Hypothalamus (tissue), 51 donors: ENCODE results near the gene SYVN1.
A peak's percentile ranks its signal among the peaks of the same experiment; 100 is the strongest.
"Not testable (repeated sequence)": the region's sequence is repeated elsewhere in the genome, so short reads cannot be mapped to it uniquely, and the experiment has no call there.

ENCODE experiments used
- DNase-seq, 51 donors: peaks; one replicate each; lab custom pipeline; 2025; lab: John Stamatoyannopoulos, UW

Gene SYVN1

DNA sequence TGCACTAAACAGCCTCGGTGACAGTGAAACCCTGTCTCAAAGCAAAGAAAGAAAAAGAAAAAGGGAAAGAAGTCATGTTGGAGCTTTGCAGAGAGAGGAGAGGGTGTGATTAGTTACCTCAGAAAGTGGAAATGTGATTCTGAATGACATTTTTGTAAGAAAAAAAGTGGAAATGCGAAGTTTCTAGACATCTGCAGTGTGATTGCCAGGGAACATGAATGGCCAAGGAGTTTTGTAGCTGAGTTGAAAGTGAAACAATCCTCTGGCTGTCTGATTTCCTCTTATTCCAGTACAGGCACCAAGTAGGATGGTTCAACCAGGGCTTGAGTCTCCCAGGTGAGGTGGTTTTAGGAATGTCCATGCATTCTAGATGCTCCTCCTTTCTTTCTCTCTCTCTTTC lies 17.8 kb upstream of the SYVN1 start:
- no peak for DNase-seq

DNA sequence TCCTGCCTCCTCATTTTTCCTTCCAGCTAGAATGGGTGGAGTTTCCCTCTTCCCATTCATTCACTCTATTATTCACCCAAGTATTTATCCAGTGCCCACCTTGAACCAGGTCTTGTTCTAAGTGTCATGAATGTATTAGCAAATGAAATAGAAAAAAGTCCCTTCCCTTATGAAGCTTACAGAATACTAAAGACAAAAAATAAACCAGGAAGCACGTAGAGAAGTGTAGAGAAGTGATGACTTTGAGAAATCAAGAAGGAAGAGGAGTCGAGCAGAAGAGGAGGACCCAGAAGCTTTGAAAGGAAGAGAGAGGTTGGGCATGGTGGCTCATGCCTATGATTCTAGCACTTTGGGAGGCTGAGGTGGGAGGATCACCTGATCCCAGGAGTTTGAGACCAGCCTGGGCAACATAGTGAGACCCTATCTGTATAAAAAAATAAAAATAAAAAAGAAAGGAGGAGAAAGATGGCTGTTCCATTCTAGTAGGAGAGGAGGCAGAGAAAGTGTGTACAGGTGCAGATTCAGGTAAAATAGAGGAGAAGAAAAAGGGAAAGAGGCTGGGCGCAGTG lies 17.1 kb upstream of the SYVN1 start:
- DNase-seq = no peak

DNA sequence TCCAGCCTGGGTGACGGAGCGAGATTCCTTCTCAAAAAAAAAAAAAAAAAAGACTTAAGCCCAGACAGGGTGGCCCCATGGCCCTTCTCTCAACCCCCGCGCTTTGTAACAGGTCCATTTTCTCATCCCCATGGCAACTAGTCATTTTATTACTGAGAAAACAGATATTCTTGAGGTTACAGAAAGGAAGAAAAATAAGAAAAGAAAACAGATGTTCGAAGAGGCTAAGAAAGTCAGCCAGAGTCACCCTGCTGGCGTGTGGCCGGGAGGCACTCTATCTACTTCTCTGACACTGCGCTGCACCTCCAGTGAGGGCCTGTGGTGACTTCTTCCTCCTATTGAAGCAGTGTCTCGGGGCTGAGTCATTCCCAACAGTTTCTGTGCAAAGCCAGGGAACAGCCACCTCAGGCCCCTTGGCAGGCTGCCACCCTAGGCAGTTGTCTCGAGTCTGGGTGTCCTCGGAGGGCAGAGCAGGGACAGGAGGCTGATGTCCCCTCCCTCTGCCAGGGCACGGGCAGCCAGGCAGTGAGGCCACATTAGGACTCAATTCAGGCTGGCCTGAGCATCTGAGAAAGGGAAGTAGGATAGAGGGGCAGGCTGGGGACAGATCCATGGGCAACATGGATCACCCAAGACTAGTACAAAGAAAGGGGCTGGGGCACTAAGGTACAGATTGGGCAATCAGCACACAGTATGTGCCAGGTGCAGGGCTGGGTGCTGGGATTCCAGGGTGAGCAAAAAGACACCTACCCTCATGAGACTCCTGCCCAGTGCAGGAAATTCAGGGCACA lies 16.4 kb upstream of the SYVN1 start:
- DNase-seq = peak in 48 of 51 donors; percentile 6 to 89 (median 68)

DNA sequence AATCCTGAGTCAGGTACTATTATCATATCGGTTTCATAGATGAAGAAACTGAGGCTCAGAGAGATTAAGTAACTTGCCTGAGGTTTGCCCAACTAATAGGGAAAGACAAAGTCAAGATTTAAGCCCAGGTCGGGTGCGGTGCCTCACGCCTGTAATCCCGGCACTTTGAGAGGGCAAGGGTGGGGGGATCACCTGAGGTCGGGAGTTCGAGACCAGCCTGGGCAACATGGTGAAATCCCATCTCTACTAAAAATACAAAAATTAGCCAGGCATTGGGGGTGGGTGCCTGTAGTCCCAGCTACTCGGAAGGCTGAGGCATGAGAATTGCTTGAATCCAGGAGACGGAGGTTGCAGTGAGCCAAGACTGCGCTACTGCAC lies 15.8 kb upstream of the SYVN1 start:
- DNase-seq = not testable (repeated sequence)

DNA sequence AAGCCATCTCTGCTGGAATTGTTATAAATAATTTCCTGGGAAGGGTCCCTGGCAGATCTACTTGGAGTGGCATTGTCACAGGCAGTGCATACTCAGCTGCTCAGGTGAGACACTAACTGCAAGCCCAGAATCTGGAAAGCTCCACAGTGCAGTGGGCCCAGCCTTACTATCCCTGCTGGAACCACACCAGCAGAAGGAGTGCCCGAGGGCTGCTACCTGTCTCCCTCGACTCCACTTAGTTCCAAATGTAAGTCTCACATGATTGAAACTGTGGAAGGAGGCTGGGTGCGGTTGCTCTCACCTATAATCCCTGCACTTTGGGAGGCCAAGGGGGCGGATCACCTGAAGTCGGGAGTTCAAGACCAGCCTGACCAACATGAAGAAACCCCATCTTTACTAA lies 14.3 kb upstream of the SYVN1 start:
- no peak for DNase-seq

DNA sequence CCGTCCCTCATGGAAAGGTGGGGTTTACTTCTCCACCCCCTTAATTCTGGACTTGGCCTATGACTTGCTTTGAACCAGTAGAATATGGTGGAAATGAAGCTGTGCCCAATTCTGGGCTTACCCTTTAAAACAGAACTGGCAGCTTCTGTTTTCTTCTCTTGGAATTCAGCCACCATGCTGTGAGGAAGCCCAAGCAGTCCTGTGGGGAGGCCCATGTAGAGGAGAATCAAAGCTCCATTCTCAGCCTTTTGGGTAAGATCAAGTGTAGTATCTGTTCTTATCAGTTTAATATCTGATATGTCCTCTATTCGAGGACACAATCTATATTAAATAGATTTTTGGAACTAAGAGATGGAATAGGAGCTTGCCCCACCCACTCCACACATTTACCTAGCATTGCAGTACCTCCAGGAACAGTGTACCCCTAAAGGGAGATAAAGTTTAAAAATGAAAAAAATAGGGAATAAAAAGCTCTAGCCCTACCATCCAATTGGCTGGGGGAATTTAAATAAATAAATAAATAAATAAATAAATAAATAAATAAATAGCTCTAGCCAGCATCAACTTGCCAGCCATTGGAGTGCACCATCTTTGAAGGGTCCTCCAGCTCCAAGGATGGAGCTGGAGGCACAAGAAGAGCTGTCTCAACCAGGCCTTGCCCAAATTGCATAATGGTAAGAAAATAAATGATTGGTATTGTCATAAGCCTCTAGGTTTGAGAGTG lies 13.2 kb upstream of the SYVN1 start:
- DNase-seq = no peak

DNA sequence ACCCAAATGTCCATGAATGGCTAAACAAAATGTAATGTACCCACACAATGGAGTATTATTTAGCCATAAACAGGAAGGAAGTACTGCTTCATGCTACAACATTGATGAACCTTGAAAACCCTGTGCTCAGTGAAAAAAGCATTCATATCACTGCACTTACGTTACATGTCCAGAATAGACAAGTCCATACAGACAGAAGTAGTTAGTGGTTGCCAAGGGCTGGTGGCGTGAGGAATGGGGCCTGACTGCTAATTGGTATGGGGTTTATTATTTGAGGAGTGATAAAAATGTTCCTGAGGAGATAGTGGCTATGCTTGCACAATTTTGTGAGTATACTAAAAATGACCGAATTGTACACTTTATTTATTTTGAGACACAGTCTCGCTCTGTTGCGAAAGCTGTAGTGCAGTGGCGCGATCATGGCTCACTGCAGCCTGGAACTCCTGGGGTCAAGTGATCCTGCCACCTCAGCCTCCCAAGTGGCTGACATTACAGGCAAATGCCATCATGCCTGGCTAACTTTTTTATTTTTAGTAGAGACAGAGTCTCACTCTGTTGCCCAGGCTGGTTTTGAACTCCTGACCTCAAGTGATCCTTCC lies 7.7 kb upstream of the SYVN1 start:
- DNase-seq = no peak

DNA sequence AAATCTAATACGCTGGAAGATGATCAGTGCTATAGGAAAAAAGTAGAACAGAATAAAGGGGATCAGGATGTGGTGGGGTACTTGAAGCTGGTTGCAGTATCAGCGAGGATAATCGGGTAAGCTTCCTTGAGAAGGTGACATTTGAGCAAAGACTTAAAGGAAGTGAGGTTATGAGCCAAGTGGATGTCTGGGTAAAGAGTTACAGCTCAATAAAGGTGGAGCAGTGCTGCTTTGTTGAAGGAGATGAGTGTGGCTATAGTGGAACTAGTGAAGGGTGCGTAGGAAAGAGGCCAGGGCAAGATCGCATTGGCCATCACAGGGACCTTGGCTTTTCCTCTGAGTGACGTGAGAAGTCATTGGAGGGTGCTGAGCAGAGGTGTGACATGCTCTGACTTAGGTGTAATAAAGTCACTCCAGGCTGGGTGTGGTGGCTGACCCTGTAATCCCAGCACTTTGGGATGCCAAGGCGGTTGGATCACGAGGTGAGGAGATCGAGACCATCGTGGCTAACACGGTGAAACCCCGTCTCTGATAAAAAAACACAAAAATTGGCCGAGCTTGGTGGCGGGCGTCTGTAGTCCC lies 2.3 kb upstream of the SYVN1 start:
- DNase-seq = no peak

DNA sequence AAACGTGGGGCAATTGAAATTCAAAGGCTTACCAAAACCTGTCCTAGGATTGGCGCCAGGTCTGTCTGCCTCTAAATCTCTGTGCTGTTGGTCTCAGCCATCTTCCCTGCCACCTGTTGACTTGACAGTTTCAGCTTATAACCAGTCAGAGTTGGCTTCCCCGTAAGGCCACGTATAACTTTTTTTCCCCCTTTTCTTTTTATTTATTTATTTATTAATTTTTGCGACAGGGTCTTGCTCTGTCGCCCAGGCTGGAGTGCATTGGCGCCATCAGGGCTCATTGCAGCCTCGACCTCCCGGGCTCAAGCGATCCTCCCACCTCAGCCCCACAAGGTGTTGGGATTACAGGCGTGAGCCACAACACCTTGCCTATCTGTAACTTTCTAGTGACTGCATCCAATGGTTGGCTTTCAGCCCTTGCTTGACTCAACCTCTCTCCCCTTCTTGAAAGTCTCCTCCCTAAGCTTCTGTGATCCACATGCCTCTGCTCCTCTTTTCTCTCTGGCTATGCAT lies 1.4 kb upstream of the SYVN1 start:
- DNase-seq = no peak

DNA sequence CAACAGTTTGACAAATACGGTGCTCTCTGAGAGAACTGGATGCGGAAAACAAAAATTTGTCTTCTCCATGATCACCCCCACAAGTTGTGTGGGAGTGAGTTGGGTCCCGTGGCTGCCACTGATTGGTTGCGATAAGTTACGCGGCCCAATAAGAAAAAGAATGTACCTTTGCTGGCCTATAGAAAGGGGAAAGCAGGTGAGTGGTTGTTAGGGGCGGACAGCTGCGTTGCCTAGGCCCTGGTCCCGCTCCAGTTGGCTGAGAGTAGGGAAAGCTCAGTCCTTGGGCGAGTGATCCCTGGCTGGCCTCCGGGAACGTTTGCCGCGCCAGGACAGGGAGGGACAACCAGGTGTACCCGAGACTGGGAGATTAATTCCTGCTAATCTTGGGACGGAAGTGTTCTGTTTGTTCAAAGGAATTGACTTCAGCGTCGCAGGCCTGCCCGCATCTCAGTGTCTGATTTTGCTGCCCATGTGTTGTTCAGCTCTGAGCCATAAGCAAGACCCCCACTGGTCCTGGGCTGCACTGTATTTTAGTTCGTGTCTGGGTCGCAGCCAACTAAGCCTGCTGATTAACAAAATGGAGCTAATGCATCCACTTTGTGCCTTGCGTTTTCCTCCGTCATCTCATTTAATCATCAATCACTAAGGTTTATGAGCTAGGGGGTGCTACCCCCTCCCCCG lies 773 bp upstream of the SYVN1 start:
- DNase-seq = peak; percentile 33 to 97 (median 80)

DNA sequence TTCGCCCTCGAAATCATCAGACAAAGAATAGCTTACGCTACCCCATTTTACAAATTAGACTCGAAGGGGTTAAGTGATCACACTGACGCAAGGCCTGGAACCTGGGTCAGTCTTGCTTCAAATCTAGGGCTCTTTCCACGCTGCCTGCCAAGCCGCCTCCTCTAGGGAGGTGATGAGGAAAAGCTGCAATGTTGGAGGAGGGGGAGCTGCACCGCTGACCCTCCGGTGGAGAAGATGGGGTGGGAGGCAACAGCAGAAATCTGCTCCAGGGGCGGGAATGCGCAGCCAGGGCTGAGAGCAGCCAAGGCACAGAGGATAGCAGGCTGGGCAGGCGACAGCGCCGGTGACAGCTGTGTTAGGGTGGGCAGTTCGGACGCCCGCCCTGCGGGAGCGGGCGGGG lies 595 bp downstream of the SYVN1 start:
- DNase-seq = peak in 1 of 51 donors; percentile 33

DNA sequence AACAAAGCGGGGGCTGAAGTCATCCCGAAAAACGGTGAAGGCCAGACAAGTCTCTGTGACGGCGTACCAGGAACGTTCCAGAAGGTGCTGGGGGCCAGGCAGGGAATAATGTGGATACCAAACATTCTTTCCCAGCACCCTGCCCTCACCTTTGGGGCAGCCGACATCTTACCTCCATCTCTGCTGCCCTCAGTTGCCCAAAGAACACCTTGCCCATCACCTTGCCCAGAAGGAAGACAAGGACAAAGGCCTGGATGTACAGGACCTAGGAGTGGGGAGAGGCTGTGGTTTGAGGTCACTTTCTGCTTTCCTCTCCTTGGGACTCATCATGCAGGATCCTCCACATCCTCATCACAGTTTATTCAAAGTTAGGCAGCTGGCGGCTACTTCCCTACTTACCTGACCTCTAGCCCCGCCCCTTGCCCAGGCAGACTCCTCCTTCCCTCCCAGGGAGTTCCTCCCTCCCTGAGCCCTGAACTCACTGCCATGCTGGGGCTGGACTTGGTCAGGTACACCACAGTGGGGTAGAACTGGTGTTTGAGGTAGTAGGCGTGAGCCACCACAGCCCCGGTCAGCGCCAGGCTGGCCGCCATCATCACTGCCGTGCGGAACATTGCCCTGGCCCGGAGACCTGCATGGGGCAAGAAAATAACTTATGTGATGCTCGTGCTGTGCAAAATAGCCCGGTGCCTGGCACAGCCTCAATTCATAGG lies 1.2 kb downstream of the SYVN1 start:
- no peak for DNase-seq

DNA sequence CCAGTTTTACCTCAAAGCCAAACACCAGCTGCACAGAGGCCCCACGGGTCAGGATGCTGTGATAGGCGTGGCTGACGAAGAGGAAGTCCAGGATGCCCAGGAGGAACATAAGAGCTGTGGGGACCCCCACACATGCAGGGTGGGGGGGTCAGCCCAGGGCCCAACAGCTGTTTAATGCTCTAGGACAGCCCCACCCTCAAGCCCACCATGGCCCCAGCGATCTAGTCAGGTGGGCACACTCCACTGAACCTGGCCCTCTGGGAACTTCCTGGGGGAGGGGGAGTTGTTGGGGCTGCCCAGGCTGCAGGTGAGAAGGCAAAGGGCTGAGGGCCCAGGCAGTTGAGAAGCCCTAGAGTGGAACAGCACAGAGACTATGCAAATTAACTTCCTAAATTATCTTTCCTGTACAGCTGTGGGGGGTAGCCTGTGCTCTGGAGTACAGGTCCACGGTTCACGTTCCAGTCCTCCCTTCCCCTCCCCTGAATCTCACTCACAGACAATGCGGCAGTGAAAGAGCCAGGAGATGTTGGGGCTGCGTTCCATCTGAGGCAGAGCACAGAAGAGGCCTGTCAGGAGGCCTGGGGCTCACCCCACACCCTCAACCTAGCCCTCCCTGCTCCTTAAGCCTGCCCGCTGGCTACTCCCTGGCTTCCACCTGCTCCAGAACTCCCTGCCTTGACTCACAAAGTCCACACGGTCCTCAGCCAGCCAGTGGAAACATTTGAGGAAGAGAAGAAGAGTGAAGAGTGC lies 1.9 kb downstream of the SYVN1 start:
- no peak for DNase-seq

DNA sequence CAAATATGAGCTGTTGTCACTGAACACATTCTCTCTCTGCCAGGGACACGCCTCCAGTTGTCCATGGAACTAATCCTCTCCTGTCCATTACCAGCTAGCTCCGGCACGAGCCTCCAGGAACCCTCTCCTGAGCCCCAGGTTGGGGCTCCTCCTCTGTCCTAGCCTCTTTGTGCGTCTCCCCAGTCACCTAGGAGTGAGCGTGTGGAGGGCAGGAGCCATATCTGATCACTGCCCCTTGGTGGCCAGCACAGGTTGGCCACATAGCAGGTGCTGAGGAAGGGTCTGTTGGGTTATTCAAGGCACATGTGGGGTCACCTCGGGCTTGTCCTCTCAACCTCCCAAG lies 2.5 kb downstream of the SYVN1 start:
- DNase-seq = no peak

DNA sequence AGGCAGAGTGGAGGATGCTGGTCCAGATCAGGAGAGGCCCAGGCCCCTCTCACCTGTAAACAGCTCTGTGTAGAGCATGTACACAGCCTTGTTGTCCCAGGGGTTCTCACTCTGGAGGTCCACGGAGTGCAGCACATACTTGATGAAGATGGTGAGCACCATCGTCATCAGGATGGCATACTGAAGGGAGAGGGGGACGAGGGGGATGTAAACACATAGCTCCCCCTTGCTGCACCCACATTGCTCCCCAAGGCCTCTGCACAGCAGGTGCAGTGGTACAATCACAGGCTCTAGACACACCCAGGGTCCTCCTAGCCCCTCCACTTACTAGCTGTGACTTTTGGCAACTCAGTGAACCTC lies 2.9 kb downstream of the SYVN1 start:
- no peak for DNase-seq

DNA sequence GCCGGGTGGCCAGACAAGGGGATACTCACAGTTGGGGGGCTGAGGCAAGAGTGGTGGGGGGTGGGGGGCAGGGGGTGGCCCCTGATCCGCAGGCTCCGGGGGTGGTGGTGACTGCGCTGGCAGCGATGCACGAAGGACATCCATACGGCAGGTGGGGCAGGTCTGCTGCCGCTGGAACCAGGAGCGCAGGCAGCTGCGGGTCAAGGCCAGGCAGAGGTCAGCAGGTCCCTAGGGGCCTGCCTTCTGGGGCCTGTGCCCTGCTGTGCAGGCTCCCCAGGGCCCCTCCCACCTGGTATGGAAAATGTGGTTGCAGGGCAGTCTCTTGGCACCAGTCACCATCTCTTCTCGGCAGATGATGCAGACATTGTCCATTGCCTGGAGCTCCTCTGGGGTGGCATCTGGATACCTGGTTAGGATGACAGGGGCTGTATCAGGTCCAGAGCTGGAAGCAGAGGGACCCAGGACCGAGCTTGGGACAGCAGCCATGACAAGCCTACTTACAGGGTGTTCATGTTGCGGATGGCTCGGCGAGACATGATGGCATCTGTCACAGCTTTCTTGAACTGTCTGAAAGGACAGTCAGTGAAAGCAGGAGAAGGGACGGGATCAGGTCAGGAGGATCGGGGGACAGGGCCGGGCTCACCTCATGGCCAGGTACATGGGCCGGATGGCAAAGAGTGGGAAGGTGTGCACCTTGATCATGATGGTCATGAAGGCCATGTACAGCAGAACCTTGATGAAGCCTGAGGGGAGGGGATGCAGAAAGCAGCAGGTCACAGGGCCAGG lies 3.5 kb downstream of the SYVN1 start:
- no peak for DNase-seq

DNA sequence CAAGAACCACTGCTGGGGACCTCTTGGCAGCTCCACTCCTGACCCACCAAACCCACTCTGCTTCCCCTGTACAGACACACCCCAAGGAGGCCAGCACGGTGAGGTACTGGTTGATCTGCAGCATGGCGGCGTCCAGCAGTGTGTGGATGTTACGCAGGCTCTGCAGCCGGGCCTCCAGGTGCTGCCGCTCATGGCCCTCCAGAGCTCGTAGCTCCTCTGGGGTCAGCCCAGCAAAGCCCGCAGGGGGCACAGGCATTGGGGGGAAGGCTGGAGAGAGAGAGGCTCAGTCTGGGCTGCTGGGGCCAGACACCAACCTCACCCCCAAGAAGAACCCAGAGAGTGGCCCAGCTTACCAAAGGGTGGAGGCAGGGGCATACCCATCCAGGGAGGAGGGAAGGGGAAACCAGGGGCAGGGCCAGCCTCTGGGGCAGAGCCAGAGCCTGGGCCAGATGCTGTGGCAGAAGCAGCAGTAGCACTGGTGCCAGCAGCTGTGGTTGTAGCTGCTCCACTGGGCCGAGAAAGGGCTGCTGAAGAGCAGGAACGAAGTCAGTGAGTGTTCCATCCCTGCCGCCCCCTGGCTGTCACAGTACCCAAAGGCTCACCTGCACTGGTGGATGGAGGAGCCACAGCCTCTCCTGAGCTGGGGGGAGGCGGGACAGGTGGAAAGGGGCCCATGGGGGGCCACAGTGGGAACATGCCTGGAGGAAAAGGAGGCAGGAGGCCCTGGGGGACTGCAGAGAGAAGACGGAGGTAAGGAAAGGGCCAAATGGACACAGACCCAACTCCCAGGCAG lies 4.5 kb downstream of the SYVN1 start:
- no peak for DNase-seq
